Measurements from ENCODE around the gene TRPM3.

DNA sequence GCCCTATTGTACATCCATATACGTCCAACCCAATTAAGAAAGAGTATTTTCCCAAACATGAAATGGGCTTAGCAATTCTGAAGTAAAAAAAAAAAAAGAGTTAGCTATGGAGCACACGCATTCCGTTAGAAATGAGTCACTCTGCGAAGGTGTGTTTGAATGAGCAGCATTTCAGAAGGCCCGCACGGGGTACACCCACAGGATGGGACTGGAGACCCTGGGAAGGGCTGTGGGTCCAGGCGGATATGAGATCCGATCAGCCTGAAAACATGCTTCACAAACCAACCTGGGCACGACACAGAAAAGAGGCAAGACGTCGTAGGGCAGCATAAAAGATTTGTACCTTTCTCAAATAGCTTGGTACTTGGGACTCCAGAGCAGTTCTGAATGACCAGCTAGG, 533.0 kb downstream of the TRPM3 start:
- no peak for TF ChIP-seq POLR2A (IDR thresholded peaks at IDR 0.05)
- TF ChIP-seq, protein P1, sequence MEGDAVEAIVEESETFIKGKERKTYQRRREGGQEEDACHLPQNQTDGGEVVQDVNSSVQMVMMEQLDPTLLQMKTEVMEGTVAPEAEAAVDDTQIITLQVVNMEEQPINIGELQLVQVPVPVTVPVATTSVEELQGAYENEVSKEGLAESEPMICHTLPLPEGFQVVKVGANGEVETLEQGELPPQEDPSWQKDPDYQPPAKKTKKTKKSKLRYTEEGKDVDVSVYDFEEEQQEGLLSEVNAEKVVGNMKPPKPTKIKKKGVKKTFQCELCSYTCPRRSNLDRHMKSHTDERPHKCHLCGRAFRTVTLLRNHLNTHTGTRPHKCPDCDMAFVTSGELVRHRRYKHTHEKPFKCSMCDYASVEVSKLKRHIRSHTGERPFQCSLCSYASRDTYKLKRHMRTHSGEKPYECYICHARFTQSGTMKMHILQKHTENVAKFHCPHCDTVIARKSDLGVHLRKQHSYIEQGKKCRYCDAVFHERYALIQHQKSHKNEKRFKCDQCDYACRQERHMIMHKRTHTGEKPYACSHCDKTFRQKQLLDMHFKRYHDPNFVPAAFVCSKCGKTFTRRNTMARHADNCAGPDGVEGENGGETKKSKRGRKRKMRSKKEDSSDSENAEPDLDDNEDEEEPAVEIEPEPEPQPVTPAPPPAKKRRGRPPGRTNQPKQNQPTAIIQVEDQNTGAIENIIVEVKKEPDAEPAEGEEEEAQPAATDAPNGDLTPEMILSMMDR (IDR thresholded peaks at IDR 0.05) = no peak
